SK-N-SH (cell line): Measurements from ENCODE around the gene PDXP.

Experiments
- EP300 ChIP-seq, 2 experiments: IDR thresholded peaks; 2 replicates each; pipeline versions ENCODE4 v1.4.0 to v1.6.1; 2012; ENCODE audit warnings: borderline replicate concordance in 1 of 2, low read depth in 1 of 2, low read length in 1 of 2
- FOXJ3 ChIP-seq: sonication (generic); formaldehyde crosslinking; IDR thresholded peaks from 2 replicates; pipeline ENCODE4 v1.5.1; 2020; ENCODE audit warnings: mild to moderate bottlenecking, missing genetic modification reagents
- FOXM1 ChIP-seq: IDR thresholded peaks from 2 replicates; pipeline ENCODE4 v1.4.0; 2012; ENCODE audit warnings: low read depth, mild to moderate bottlenecking
- NRF1 ChIP-seq: IDR thresholded peaks from 2 replicates; pipeline ENCODE4 v1.6.1; 2012; ENCODE audit warnings: low read depth, mild to moderate bottlenecking, low read length
- RAD21 ChIP-seq: IDR thresholded peaks from 2 replicates; pipeline ENCODE4 v1.6.1; 2012; ENCODE audit warnings: mild to moderate bottlenecking, low read length
- RCOR1 ChIP-seq: fragments of 150-350 bp; IDR thresholded peaks from 2 replicates; pipeline ENCODE4 v1.6.1; 2017; ENCODE audit warnings: antibody characterized with exemption, low read length
- RFX5 ChIP-seq: IDR thresholded peaks from 2 replicates; pipeline ENCODE4 v1.6.1; 2012; ENCODE audit warnings: mild to moderate bottlenecking, improper control_type of control experiment, low read length
- SIN3A ChIP-seq: IDR thresholded peaks from 2 replicates; pipeline ENCODE4 v1.6.1; 2012; ENCODE audit warnings: low read depth, mild to moderate bottlenecking, low read length, moderate library complexity, borderline replicate concordance
- SMC3 ChIP-seq: IDR thresholded peaks from 2 replicates; pipeline ENCODE4 v1.6.1; 2012; ENCODE audit warnings: low read depth, low read length, improper control_type of control experiment
- TAF1 ChIP-seq: IDR thresholded peaks from 2 replicates; pipeline ENCODE4 v1.6.1; 2012; ENCODE audit warnings: low read depth, mild to moderate bottlenecking, low read length, moderate library complexity, borderline replicate concordance
- USF2 ChIP-seq: fragments of 150-350 bp; IDR thresholded peaks from 2 replicates; pipeline ENCODE4 v1.6.1; 2017; ENCODE audit warnings: antibody characterized with exemption, low read length, low read depth, borderline replicate concordance
- YY1 ChIP-seq: IDR thresholded peaks from 2 replicates; pipeline ENCODE4 v1.4.0; 2012; ENCODE audit warnings: low read depth, mild to moderate bottlenecking
- TF ChIP-seq, protein P1 (sequence below): fragments of 200-600 bp; sonication (generic); IDR thresholded peaks from 2 replicates; pipeline ENCODE4 v1.6.1; 2017; ENCODE audit warnings: antibody characterized with exemption, mild to moderate bottlenecking, moderate library complexity

GRCh38 chr22:37643225-37643847 lies 15.2 kb upstream of the PDXP start:
- no peak for TF ChIP-seq TAF1
- peak; percentile 76 for TF ChIP-seq RAD21
- TF ChIP-seq NRF1: no peak
- TF ChIP-seq YY1: no peak
- no peak for TF ChIP-seq RFX5
- no peak for TF ChIP-seq SIN3A
- no peak for TF ChIP-seq RCOR1
- peak; percentile 89 for TF ChIP-seq SMC3
- TF ChIP-seq USF2: no peak
- TF ChIP-seq FOXM1: no peak
- TF ChIP-seq, protein P1, sequence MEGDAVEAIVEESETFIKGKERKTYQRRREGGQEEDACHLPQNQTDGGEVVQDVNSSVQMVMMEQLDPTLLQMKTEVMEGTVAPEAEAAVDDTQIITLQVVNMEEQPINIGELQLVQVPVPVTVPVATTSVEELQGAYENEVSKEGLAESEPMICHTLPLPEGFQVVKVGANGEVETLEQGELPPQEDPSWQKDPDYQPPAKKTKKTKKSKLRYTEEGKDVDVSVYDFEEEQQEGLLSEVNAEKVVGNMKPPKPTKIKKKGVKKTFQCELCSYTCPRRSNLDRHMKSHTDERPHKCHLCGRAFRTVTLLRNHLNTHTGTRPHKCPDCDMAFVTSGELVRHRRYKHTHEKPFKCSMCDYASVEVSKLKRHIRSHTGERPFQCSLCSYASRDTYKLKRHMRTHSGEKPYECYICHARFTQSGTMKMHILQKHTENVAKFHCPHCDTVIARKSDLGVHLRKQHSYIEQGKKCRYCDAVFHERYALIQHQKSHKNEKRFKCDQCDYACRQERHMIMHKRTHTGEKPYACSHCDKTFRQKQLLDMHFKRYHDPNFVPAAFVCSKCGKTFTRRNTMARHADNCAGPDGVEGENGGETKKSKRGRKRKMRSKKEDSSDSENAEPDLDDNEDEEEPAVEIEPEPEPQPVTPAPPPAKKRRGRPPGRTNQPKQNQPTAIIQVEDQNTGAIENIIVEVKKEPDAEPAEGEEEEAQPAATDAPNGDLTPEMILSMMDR: peak; percentile 90
- TF ChIP-seq FOXJ3 (CRISPR knock-in tag): no peak
- no peak for TF ChIP-seq EP300 (IDR thresholded peaks at IDR 0.05; ENCODE audit: borderline replicate concordance in 1 of 2, low read depth in 1 of 2, low read length in 1 of 2)
